Endothelial cell of umbilical vein (primary cell): ENCODE measurements around the gene HMCN1.

ENCODE experiments used
- CTCF ChIP-seq, 2 donors: IDR thresholded peaks; 1 replicate in 1 of 2; 2 replicates in 1 of 2; pipeline ENCODE4 v1.5.1; 2011; ENCODE audit warnings: low read length in 2 of 2, mild to moderate bottlenecking in 2 of 2, moderate library complexity in 2 of 2, control low read depth in 1 of 2, inconsistent platforms in 1 of 2, low read depth in 1 of 2; ENCODE audit not compliant: insufficient read depth in 1 of 2; ENCODE audit errors: extremely low read depth in 1 of 2
- EZH2 ChIP-seq: IDR thresholded peaks from 2 replicates; pipeline ENCODE4 v1.6.1; 2012; ENCODE audit warnings: borderline replicate concordance, low read depth, mild to moderate bottlenecking, moderate library complexity, low read length, inconsistent platforms; ENCODE audit not compliant: severe bottlenecking
- JUN ChIP-seq: IDR thresholded peaks from 2 replicates; pipeline ENCODE4 v1.6.1; 2011; ENCODE audit warnings: borderline replicate concordance, low read depth; ENCODE audit not compliant: insufficient read length, insufficient read depth
- MAX ChIP-seq: IDR thresholded peaks from 2 replicates; pipeline ENCODE4 v1.6.1; 2011; ENCODE audit not compliant: insufficient read depth, insufficient read length
- POLR2A ChIP-seq: IDR thresholded peaks from 2 replicates; pipeline ENCODE4 v1.6.1; 2012; ENCODE audit warnings: low read depth, mild to moderate bottlenecking, control low read depth, low read length

- no peak for TF ChIP-seq CTCF (IDR thresholded peaks at IDR 0.05; ENCODE audit: extremely low read depth in 1 of 2, insufficient read depth in 1 of 2, low read depth in 1 of 2, low read length in 2 of 2)
- TF ChIP-seq EZH2, result no peak
- TF ChIP-seq POLR2A, result no peak
- TF ChIP-seq JUN, result no peak
- TF ChIP-seq MAX, result no peak
These were observed 146.1 kb downstream of the HMCN1 start for GRCh38 chr1:185880330-185880729.
